ENCODE measurements around the gene SYMPK.

The SYMPK gene

GRCh38 chr19:45778010-45778661 lies 84.8 kb downstream of the SYMPK start:
- ATAC-seq (ENCODE audit: insufficient read depth, low read depth) (no peak), DNase-seq (no peak)
- Histone ChIP-seq H3K9ac (ENCODE audit: low read depth, low read length) (no peak overlapping the region), H3K27ac (ENCODE audit: low read length) (no peak overlapping the region), H3K4me1 (ENCODE audit: insufficient read depth, low read length) (no peaks in the 10 kb centered on the region), H3K36me3 (ENCODE audit: insufficient read depth, low read length) (peaks cover 20% of the 10 kb centered on the region), H3K27me3 (ENCODE audit: insufficient read depth, low read length, poor library complexity) (no peaks in the 10 kb centered on the region), H3K4me2 (ENCODE audit: insufficient read depth, low read length) (no peak overlapping the region), H3K79me2 (ENCODE audit: insufficient read depth, low read length) (no peaks in the 10 kb centered on the region), H4K20me1 (ENCODE audit: insufficient read depth, low read length) (peaks cover 17% of the 10 kb centered on the region), H2AFZ (ENCODE audit: low read depth, low read length) (no peak overlapping the region), H3K4me3 (ENCODE audit: low read depth in 1 of 2, low read length in 2 of 2) (no peak overlapping the region), H3K9me3 (ENCODE audit: insufficient read depth, low read length, severe bottlenecking) (no peaks in the 10 kb centered on the region)
- no peak for TF ChIP-seq CTCF (IDR thresholded peaks at IDR 0.05; ENCODE audit: borderline replicate concordance, extremely low read depth, low read length, poor library complexity, severe bottlenecking)
- TF ChIP-seq EZH2 (IDR thresholded peaks at IDR 0.05; ENCODE audit: borderline replicate concordance, low read depth, low read length, severe bottlenecking) = no peak

DNA sequence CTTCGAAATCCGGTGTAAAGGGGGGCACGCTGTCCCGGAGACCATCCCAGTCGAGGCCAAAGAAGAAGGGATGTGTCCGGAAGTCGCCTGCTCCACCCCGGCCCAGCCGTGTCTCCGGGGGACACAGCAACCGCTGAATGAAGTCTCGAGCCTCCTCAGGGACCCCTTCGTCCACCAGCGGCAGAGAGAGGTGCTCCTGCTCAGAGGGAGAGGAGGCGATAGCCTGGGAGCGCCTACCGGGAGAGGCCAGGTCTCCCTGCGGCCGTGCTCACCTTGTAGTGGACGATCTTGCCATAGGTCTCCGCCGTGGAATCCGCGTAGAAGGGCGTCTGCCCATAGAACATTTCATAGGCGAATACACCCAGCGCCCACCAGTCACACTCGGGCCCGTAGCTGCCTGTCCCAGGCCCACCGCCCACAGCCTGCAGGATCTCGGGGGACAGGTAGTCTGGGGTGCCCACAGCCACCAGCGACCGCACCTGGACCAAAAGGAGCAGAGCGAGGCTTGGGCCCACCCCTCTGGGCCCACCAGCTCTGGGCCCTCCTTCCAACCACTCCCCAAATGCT lies 85.5 kb downstream of the SYMPK start:
- Histone ChIP-seq H3K36me3 (ENCODE audit: insufficient read depth, low read length) (peaks cover 20% of the 10 kb centered on the region), H3K27me3 (ENCODE audit: insufficient read depth, low read length, poor library complexity) (no peaks in the 10 kb centered on the region), H3K27ac (ENCODE audit: low read length) (no peak overlapping the region), H3K79me2 (ENCODE audit: insufficient read depth, low read length) (no peaks in the 10 kb centered on the region), H3K4me2 (ENCODE audit: insufficient read depth, low read length) (no peak overlapping the region), H3K4me3 (ENCODE audit: low read depth in 1 of 2, low read length in 2 of 2) (no peak overlapping the region), H2AFZ (ENCODE audit: low read depth, low read length) (no peak overlapping the region), H3K9ac (ENCODE audit: low read depth, low read length) (no peak overlapping the region), H3K9me3 (ENCODE audit: insufficient read depth, low read length, severe bottlenecking) (no peaks in the 10 kb centered on the region), H4K20me1 (ENCODE audit: insufficient read depth, low read length) (peaks cover 17% of the 10 kb centered on the region), H3K4me1 (ENCODE audit: insufficient read depth, low read length) (no peaks in the 10 kb centered on the region)
- no peak for DNase-seq
- no peak for ATAC-seq (ENCODE audit: insufficient read depth, low read depth)
- TF ChIP-seq CTCF (IDR thresholded peaks at IDR 0.05; ENCODE audit: borderline replicate concordance, extremely low read depth, low read length, poor library complexity, severe bottlenecking) (no peak), EZH2 (IDR thresholded peaks at IDR 0.05; ENCODE audit: borderline replicate concordance, low read depth, low read length, severe bottlenecking) (no peak)

DNA sequence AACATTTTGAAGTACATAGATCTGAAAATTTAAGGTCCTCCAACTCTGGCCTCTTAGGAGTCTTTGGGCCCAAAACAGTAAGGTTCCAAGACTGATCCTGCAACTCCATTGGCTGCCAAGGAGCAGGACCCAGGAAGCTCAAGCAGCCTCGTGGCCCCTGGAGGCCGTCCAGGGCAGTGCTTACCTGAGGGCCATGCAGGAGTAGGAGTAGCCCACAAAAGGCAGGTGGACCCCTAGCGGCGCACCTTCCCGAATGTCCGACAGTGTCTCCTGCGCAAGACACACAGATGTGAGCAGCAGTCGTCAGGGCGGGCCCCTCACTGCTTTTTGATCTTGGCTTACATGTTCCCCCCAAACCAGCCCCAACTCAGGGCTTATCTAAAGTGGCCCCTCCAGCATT lies 88.2 kb downstream of the SYMPK start:
- Histone ChIP-seq H3K36me3 (ENCODE audit: insufficient read depth, low read length) (peaks cover 22% of the 10 kb centered on the region), H3K4me1 (ENCODE audit: insufficient read depth, low read length) (peaks cover 13% of the 10 kb centered on the region), H3K4me3 (ENCODE audit: low read depth in 1 of 2, low read length in 2 of 2) (no peak overlapping the region), H3K9me3 (ENCODE audit: insufficient read depth, low read length, severe bottlenecking) (no peaks in the 10 kb centered on the region), H3K27ac (ENCODE audit: low read length) (no peak overlapping the region), H3K27me3 (ENCODE audit: insufficient read depth, low read length, poor library complexity) (no peaks in the 10 kb centered on the region), H2AFZ (ENCODE audit: low read depth, low read length) (no peak overlapping the region), H3K9ac (ENCODE audit: low read depth, low read length) (no peak overlapping the region), H3K4me2 (ENCODE audit: insufficient read depth, low read length) (no peak overlapping the region), H4K20me1 (ENCODE audit: insufficient read depth, low read length) (peaks cover 4% of the 10 kb centered on the region; the same call in 1 of the 2 replicates), H3K79me2 (ENCODE audit: insufficient read depth, low read length) (no peaks in the 10 kb centered on the region)
- DNase-seq (no peak), ATAC-seq (ENCODE audit: insufficient read depth, low read depth) (no peak)
- TF ChIP-seq CTCF (IDR thresholded peaks at IDR 0.05; ENCODE audit: borderline replicate concordance, extremely low read depth, low read length, poor library complexity, severe bottlenecking) = no peak
- TF ChIP-seq EZH2 (IDR thresholded peaks at IDR 0.05; ENCODE audit: borderline replicate concordance, low read depth, low read length, severe bottlenecking) = no peak
